HepG2 (cell line): ENCODE results near the gene TPX2. TPM values are rescaled to one million over a fixed set of nuclear protein-coding genes. Genes with fewer than 3 reads are reported as not detected.

Source experiments
- ARID3A ChIP-seq: IDR thresholded peaks from 2 replicates; pipeline ENCODE4 v1.6.1; 2012; ENCODE audit warnings: low read depth, low read length, improper control_type of control experiment
- ATM ChIP-seq: fragments of 450-650 bp; IDR thresholded peaks from 2 replicates; pipeline ENCODE4 v1.7.1; 2017; ENCODE audit warnings: mild to moderate bottlenecking, borderline replicate concordance
- DBP ChIP-seq: sonication (generic); formaldehyde crosslinking; IDR thresholded peaks from 2 replicates; pipeline ENCODE4 v1.4.0; 2020; ENCODE audit warnings: missing genetic modification reagents; ENCODE audit errors: not compliant biosample characterization
- HNRNPUL1 ChIP-seq: fragments of 200-400 bp; formaldehyde crosslinking; IDR thresholded peaks from 2 replicates; pipeline ENCODE4 v1.6.1; 2017; ENCODE audit warnings: low read depth, mild to moderate bottlenecking, low read length, moderate library complexity
- HOXD1 ChIP-seq: sonication (generic); formaldehyde crosslinking; IDR thresholded peaks from 2 replicates; pipeline ENCODE4 v1.5.0; 2020; ENCODE audit warnings: missing genetic modification reagents
- KAT7 ChIP-seq: IDR thresholded peaks from 2 replicates; pipeline ENCODE4 v1.6.1; 2018; ENCODE audit warnings: borderline replicate concordance, missing compliant biosample characterization
- KLF11 ChIP-seq: IDR thresholded peaks from 2 replicates; pipeline ENCODE4 v1.6.1; 2016; ENCODE audit warnings: missing compliant biosample characterization
- ZBTB42 ChIP-seq: sonication (generic); formaldehyde crosslinking; IDR thresholded peaks from 2 replicates; pipeline ENCODE4 v1.5.0; 2020; ENCODE audit warnings: mild to moderate bottlenecking, missing genetic modification reagents
- ZBTB46 ChIP-seq: sonication (generic); formaldehyde crosslinking; IDR thresholded peaks from 2 replicates; pipeline ENCODE4 v1.4.0; 2020; ENCODE audit warnings: mild to moderate bottlenecking, missing genetic modification reagents, borderline replicate concordance
- ZFYVE20 ChIP-seq: sonication (generic); formaldehyde crosslinking; IDR thresholded peaks from 2 replicates; pipeline ENCODE4 v1.8.0; 2023; ENCODE audit warnings: low read depth, mild to moderate bottlenecking, moderate library complexity, missing genetic modification reagents, borderline replicate concordance
- ZKSCAN1 ChIP-seq: fragments of 150-350 bp; IDR thresholded peaks from 2 replicates; pipeline ENCODE4 v1.6.1; 2014; ENCODE audit warnings: low read length
- ZMAT5 ChIP-seq: sonication (generic); formaldehyde crosslinking; IDR thresholded peaks from 2 replicates; pipeline ENCODE4 v1.5.0; 2020; ENCODE audit warnings: mild to moderate bottlenecking, low read depth, missing genetic modification reagents, borderline replicate concordance
- ZNF256 ChIP-seq: sonication (generic); formaldehyde crosslinking; conservative IDR thresholded peaks from 2 replicates; pipeline ENCODE4 v1.4.0; 2020; ENCODE audit warnings: missing genetic modification reagents
- ZNF280D ChIP-seq: sonication (generic); formaldehyde crosslinking; IDR thresholded peaks from 2 replicates; pipeline ENCODE4 v1.5.1; 2020; ENCODE audit warnings: mild to moderate bottlenecking, missing genetic modification reagents
- ZNF34 ChIP-seq: sonication (generic); formaldehyde crosslinking; IDR thresholded peaks from 2 replicates; pipeline ENCODE4 v1.4.0; 2020; ENCODE audit warnings: mild to moderate bottlenecking, missing genetic modification reagents, borderline replicate concordance
- polyA plus RNA-seq, 8 experiments: library from polyadenylated mRNA; depleted of rRNA in 3 of 8; stranded (reverse) in 7 of 8; unstranded in 1 of 8; fragments of >200 nt; fragmentation: Illumina TruSeq in 4 of 8; extraction: Trizol in 4 of 8; gene quantifications; 2 replicates each; pipeline versions ENCODE4 v1.2.1 to v1.2.3, GENCODE V29; 2011 to 2016; ENCODE audit warnings: low read depth in 4 of 8, missing spikeins in 1 of 8, mixed read lengths in 1 of 8; ENCODE audit not compliant: insufficient read depth in 1 of 8
- total RNA-seq, 5 experiments: library from RNA; depleted of rRNA; stranded (reverse); fragments of >200 nt; fragmentation: Illumina TruSeq; extraction: Trizol; gene quantifications; 2 replicates each; pipeline ENCODE4 v1.2.3, GENCODE V29; 2016; ENCODE audit warnings: low read depth in 1 of 5
- TF ChIP-seq, protein P1 (sequence below): sonication (generic); formaldehyde crosslinking; IDR thresholded peaks from 2 replicates; pipeline ENCODE4 v1.4.0; 2020; ENCODE audit warnings: missing genetic modification reagents
- TF ChIP-seq, protein P2 (sequence below): sonication (generic); formaldehyde crosslinking; IDR thresholded peaks from 2 replicates; pipeline ENCODE4 v1.4.0; 2020; ENCODE audit warnings: missing genetic modification reagents

TPX2 gene
- total and polyA plus RNA-seq, 2 of the 13 experiments (the other 11 are each of a cell fraction or from before 2014, with no cell fraction given): 34.3 to 124 TPM

GRCh38 chr20:31739550-31739977, 474 bp downstream of the TPX2 start (continued):
- TF ChIP-seq, protein P1, sequence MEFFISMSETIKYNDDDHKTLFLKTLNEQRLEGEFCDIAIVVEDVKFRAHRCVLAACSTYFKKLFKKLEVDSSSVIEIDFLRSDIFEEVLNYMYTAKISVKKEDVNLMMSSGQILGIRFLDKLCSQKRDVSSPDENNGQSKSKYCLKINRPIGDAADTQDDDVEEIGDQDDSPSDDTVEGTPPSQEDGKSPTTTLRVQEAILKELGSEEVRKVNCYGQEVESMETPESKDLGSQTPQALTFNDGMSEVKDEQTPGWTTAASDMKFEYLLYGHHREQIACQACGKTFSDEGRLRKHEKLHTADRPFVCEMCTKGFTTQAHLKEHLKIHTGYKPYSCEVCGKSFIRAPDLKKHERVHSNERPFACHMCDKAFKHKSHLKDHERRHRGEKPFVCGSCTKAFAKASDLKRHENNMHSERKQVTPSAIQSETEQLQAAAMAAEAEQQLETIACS: no peak
- TF ChIP-seq ZNF34 (no peak), HOXD1 (no peak), ZBTB42 (CRISPR knock-in tag) (no peak), ARID3A (no peak), KLF11 (CRISPR knock-in tag) (no peak), ZNF280D (no peak), DBP (CRISPR knock-in tag) (no peak), ZBTB46 (no peak), ZMAT5 (CRISPR knock-in tag) (no peak), ZKSCAN1 (no peak; the same call in 1 of the 2 replicates), HNRNPUL1 (no peak), KAT7 (CRISPR knock-in tag) (no peak), ZNF256 (CRISPR knock-in tag) (no peak), ATM (no peak), ZFYVE20 (no peak)
- TF ChIP-seq, protein P2, sequence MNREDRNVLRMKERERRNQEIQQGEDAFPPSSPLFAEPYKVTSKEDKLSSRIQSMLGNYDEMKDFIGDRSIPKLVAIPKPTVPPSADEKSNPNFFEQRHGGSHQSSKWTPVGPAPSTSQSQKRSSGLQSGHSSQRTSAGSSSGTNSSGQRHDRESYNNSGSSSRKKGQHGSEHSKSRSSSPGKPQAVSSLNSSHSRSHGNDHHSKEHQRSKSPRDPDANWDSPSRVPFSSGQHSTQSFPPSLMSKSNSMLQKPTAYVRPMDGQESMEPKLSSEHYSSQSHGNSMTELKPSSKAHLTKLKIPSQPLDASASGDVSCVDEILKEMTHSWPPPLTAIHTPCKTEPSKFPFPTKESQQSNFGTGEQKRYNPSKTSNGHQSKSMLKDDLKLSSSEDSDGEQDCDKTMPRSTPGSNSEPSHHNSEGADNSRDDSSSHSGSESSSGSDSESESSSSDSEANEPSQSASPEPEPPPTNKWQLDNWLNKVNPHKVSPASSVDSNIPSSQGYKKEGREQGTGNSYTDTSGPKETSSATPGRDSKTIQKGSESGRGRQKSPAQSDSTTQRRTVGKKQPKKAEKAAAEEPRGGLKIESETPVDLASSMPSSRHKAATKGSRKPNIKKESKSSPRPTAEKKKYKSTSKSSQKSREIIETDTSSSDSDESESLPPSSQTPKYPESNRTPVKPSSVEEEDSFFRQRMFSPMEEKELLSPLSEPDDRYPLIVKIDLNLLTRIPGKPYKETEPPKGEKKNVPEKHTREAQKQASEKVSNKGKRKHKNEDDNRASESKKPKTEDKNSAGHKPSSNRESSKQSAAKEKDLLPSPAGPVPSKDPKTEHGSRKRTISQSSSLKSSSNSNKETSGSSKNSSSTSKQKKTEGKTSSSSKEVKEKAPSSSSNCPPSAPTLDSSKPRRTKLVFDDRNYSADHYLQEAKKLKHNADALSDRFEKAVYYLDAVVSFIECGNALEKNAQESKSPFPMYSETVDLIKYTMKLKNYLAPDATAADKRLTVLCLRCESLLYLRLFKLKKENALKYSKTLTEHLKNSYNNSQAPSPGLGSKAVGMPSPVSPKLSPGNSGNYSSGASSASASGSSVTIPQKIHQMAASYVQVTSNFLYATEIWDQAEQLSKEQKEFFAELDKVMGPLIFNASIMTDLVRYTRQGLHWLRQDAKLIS (CRISPR knock-in tag): no peak
